HUDEP-2 (cell line): ENCODE measurements around the gene BGN.

Source experiments
- DNase-seq, 76 experiments: peaks; one replicate each; lab custom pipeline; 2025; ENCODE audit not compliant: unreplicated experiment in 76 of 76; lab: John Stamatoyannopoulos, UW

Gene BGN

DNA sequence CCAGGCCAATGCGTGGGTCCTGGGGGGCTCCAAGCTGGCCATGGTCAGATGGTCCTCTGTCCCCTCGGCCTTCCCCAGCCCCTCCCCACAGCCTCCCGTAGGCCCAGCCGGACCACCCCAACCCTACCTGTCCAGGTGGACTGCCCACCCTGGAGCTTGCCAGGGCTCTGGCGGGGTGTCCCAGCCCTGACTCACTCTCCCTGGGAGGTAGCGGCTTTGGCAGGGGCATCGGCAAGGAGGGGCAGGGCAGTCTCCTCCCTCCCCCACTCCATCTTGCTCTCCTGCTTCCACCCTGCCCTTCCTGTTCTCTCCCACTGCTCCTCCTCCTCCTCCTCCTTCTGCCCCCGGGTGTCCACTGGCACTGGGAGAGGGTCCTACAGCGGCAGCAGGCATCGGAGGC is 7.4 kb downstream of the BGN start:
- no peak for DNase-seq

DNA sequence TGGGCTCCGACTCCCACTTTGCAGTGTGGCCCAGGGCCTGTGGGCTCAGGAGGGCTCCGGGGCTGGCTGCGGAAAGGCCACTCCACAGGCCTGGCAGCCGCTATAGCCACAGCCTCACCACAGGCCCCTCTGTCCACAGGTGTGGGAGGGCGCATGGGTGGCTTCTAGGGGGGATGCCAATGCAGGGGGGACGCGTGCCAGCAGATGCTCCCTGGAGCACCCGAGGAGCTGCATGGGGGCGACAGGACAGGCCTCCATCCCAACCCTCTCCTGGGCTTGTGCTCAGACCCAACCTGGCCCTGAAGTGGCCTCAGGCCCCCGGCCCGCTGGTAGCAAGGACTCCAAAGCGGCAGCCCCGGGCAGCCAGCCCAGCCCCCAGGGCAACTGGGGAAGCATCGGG is 8.0 kb downstream of the BGN start:
- no peak for DNase-seq

DNA sequence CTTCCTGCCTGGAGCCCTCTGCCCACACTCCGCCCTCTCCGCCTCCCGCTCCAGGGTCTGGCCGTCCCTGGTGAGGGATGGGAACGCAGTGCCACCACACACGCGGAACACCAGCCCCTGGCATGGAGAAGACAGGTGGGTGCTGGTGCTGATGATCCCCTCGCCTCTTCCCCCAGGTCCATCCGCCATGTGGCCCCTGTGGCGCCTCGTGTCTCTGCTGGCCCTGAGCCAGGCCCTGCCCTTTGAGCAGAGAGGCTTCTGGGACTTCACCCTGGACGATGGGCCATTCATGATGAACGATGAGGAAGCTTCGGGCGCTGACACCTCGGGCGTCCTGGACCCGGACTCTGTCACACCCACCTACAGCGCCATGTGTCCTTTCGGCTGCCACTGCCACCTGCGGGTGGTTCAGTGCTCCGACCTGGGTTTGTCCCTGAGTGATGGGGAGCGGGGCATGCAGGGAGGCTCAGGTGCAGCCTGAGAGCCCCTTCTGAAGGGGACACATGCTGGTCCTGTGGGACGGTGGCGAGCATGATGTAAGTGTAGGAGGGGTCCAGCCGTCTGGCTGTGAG is 9.8 kb downstream of the BGN start:
- no peak for DNase-seq

DNA sequence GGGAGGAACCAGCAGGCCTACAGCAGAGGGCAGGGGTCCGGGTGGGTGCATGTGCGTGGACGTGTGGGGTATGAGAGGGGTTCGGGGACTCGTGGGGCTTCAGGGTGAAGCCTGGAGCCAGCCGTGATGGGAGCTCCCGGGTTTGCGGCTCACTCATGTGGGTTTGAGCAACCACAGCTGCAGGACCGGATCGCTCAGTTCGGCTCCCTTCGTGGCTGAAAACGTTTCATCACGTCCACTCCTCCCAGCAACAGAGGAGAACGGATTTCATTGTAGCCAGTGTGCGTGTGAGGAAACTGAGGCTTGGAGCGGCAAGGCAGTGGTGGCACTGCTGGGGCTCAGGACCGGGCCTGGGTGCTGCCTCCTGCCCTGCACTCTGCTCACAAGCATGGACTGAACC is 10.6 kb downstream of the BGN start:
- no peak for DNase-seq

DNA sequence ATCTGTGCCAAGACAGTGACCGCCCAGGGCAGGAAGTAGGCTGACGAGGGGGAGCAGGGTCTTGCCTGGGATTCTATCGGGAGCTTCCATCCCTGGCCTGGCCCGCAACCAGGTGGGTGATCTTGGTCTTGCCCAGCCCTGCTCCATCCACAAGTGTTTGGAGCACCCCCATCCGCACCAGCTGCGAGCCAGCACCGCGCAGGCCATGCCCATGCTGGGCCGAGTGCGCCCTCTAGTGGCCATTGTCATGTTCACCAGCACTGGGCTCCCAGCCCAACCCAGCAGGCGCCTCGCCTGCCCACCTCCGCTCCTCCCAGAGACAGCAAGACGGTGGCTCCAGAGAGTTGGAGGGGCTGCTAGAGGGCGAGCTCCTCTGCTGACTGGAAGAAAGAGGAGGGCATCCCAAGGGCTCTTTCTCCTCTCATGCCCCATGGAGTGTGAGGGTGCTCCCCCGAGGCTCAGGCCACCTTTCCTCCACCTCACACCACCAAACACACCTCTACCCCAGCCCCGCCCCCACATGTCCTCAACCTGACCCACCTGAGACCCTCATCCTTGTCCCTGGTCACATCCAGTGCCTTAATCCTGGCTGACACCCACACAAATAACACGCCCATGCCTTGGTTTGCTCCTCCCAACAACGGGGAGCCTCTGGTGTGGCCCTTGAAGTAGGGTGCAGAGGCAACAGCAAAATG is 12.9 kb downstream of the BGN start:
- DNase-seq = peak in 67 of 76 experiments; percentile 0 to 68 (median 40)

DNA sequence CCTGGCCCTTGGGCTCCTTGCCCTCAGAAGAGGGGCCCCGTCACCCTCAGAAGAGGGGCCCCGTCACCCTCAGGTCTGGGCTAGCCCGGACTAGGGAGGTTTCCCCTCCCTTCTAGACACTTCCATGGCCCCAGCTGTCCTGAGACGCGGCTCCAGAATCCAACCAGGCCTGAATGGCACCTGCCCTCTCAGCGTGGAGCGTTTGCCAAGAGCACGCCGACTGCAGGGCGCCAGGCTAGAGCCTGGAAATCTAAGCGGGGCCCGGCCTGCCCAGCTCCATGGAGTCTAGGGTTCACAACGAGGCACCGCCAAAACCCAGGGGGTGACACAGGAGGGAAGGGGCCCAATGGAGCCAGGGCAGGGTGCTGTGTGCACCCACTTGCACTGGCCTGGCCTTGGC is 14.8 kb downstream of the BGN start:
- no peak for DNase-seq

DNA sequence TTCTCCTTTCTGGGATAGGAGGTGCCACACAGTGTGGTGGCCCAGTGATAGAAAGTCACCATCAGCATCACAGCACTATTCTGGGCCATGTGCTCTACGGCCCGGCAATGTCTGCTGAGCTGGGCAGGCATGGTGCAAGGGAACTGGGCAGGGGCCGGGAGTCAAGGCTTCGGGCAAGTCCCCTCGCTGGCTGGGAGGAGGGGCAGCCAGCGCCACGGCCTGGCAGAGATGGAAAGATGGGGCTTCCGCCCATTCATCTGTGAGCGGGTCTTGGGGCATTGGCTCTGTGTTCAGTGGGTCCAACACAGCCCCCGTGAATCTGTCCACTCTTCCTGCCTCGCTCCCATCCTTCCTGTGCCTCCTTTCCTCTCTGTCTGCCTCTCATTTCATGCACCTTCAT is 15.6 kb downstream of the BGN start:
- DNase-seq = no peak

DNA sequence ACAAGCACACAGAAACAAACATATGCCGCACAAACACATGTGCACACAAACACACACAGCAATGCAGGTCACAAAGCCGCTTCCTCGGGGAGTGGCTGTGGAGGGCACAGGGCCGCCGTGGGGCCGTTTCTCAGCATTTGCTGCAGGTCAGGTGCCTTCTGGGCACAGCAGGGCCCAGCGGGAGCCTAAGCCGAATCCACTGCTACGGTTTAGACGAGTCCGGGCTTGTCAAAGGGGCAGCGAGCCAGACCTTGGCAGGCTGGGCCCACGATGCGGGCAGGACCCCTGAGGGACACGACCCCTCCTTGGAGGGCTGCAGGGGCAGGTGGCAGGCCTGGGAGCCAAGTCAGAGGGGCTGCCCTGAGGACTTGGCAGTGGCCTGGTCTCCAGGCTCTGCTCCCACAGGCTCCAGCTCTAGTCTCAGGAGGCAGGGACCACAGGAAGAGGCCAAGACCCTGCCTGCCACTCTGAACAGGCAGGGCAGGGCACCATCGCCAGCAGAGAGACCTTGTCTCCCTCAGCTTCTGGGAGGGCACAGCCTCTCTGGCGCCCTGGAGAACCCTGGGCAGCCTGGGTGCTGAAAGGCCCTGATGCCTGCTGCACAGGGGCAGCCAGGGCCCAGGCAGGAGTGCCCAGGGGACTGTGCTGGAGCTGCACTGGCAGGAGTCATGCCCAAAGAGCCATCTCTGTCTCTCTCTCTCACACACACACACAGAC is 17.2 kb downstream of the BGN start:
- DNase-seq = no peak

DNA sequence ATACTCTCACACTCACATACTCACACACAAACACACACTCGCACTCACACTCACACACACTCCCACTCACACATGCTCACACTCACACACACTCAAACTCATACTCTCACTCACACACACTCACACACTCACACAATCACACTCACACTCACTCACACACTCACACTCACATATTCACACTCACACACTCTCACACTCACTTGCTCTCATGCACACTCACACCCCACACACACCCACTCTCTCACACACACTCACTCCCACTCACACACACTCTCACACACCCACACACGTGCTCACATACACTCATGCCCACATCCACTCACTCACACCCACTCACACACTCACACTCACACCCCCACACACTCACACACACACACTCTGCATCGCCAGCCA is 17.7 kb downstream of the BGN start:
- DNase-seq = no peak

DNA sequence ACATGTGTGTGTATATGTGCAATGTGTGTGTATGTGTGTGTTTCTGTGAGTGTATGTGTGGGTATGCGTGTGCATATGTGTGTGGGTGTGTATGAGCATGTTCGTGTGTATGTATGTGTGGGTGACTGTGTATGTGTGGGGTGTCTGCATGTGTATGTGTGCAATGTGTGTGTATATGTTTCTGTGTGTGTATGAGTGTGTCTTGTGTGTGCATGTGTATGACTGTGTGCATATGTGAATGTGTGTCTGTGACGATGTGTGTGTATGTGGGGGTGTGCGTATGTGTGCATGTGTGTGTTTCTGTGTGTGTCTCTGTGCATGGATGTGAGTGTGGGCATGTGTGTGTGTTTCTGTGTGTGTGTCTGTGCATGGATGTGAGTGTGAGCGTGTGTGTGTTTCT is 18.5 kb downstream of the BGN start:
- DNase-seq = no peak

DNA sequence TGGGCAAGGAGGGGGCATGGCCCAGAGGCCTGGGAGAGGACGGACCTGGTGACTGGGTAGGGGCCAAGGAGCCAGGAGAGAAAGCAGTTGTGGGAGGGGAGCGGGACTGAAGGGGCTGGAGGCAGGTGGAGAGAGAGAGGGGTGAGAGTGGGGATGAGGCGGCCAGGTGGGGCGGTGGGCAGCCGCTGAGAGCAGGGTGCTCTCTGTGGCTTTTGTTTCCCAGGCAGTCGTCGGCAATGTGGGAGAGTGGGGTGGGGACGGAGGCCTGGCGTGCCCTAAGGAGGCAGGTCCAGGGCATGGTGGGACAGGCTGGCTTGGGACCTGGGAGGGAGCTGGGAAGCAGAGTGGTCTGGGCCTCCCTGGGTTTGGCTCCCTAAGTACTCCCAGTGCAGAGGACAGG is 19.5 kb downstream of the BGN start:
- no peak for DNase-seq

DNA sequence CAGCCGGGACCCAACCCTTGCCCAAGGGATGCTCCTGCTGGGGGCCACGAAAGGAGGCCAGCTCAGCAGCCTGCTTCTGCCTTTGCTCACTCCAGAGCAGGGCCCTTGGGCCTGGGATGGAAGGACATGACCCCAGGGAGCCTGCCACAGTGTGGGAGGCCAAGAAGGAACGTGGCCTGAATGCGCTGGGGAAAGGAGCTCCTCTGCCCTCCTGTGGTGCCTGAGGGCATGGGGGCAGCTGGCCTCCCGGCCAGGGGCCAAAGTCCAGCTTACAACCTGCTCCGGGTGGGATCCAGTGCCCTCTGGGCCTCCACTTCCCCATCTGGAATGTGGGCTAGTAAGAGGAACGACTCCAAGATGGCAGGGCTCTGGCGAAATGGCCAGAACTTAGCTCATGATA is 20.7 kb downstream of the BGN start:
- no peak for DNase-seq

DNA sequence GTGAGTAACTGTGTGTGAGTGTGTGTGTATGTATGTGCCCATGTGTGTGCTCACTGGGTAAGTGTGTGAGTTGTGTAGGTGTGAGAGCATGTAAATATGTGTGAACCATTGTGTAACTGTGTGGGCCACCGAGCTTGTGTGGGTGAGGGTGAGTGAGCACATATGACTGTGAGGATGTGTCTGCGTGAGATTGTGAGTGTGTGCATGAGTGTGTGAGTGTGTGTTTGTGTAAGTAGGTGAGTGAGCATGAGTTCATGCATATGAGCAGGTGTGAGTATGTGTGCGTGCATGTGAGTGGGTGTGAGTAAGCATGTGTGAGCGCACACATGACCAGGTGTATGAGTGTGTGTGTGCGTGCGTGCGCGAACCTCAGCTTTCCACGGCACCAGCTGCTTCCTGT is 21.3 kb downstream of the BGN start:
- no peak for DNase-seq

DNA sequence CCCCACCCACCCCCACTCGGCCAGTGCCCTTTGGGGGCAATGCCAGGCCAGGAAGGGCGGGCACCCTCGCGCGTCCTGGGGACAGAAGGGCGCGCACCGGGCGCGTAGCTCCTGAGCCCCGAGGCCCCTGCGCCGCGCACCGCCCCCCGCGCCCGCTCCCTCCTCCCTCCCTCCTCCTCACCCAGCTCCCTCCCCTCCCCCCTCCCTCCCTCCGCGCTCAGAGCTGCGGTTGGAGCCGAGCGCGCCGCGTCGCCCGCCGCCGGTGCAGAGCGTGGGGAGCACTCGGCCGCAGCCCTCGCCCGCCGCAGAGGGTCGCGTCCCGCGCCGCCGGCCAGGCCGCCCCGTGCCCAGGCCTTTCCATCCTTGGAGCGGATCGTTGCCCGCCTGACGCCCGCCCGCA is 22.6 kb downstream of the BGN start, which contains the start of gene ATP2B3:
TSS of gene ATP2B3 (plus strand) at position 220 of the 400 bp plus-strand sequence. CDS start 18,606 bp downstream, outside the sequence.
- DNase-seq = no peak

DNA sequence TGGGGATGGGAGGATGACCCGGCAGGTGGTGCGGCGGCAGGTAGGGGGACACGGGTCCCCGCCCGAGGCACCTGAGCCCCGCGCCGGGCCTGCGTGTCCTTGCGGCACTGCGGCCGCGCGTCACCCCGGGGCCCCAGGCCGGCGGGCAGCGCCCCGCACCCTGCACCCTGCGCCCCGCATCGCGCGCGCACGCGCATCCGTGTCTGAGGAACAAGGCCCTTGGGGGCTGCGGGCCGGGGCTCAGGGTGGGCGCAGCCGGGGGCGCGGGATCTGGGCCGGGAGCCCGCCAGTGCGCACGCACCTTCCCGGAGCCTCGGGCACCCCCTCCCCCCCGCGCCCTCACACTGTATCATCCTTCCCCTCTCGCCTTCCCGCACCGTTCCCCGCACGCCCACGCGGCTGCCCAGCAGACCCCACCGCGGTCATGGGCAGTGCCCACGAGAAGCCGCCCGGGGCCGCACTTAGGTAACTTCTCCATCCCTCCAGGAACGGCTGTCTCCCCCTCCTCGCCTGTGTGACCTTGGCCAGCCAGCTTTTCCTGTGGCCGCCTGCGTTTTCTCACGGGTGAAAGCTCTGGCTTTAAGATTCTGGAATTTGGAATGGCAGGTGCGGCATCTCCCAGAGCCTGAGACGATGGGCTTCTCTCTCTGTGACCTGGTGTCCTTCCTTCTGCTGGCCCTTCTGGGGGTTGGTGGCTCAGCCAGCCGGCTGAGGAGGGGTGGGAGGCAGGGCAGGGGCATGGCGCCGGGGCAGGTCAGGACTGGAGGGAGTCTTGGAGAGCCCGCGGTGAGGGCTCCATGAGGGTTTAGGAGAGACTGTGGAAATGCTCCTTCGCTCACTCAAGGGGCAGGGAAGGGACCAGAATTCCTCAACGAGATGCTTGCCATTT is 23.4 kb downstream of the BGN start:
- DNase-seq = no peak

DNA sequence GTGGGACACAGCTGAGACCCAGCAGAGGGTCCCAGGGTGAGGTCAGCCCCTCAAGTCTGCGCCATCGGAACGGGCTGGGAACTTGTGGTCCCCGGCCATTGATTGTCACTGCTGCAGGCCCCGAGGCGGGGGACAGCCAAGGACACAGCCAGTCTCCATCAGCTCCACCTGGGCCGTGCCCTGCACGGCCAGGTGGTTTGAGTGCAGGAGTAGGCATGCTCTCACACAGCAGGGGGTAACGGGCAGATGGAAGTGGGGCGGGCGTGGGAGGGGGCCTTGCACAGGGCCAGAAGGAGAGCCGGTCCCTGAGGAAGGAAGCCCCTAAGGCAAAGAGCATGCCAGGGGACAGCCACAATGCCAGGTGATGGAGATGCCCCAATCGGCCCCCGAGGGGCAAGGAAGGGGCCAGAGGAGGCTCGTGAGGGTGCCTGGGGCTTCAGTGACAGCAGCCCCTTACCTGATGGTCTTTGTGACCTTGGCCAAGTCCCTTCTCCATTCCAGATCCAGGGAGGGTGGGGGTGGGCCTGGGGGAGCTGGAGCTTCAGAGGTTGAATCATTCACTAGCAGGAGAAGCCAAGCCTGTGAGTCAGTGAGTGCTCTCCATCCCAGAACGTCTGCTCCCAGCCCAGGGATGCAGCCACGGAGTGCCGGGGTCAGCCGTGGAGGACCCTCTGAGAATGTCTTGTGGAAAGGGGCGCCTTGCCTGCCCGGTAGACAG is 24.9 kb downstream of the BGN start:
- DNase-seq = no peak

DNA sequence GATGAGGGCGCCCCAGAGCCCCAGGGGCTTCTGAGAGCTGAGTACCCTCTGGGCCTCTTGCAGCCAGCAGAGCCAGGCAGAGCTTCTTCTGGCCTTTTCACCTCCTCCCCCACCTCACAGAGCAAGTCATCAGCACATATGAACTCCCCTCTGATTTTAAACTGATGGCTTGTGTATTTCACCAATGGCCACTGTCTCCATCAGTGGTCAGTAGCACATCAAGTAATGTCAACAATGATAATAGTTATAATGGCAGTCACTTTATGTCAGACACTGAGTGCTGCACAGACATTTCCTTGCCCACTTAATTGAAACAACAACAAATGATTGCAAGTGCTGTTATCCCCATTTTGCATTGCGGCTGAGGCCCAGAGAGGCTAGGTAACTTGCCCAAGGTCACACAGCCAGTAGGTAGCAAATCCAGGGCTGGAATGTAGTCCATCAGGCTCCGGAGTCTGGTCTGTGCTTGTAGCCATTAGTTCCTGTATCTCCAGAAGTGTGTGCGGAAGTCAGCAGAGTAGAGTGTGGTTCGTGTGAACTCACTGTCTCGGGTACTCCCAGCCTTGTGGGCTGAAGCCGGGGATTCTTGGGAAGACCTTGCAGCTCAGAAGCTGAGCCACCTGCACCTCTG is 25.6 kb downstream of the BGN start:
- DNase-seq = no peak

DNA sequence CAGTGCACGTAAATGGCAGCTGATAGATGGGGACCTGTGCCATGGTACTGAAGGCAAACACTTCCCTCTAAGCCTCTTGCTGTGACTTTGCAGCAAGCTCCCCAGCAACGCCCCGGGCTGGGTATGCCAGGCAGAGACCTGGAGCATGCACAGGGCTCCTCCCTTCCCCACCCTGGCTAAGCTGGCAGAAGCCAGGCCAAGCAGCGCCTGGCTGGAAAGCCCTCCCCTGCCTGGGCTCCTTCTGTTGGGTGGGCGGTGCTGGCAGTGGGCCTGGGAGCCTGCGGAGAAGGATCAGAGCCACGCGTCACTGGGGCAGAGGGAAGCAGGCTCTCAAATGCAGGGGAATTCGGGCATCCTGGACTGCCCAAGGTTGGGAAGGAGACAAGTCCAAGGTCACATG is 26.3 kb downstream of the BGN start:
- no peak for DNase-seq

DNA sequence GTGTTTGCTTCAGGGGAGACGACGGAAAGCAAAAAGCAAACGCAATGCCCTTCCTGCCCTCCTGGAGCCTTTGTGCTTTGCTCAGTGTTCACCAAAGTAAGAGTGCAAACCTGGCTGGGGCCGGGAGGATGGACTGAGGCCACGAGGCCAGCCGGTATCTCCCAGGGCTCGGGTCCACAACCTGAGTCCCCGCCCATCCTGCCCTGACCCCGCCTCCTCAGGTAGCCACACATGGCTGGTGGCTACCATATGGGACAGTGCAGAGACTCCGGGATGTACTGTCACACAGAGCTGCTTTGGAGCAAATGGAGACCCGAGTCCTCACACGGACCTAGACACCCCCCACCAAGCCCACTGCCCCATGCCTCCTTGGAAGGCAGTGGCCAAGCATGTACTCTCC is 27.5 kb downstream of the BGN start:
- no peak for DNase-seq

DNA sequence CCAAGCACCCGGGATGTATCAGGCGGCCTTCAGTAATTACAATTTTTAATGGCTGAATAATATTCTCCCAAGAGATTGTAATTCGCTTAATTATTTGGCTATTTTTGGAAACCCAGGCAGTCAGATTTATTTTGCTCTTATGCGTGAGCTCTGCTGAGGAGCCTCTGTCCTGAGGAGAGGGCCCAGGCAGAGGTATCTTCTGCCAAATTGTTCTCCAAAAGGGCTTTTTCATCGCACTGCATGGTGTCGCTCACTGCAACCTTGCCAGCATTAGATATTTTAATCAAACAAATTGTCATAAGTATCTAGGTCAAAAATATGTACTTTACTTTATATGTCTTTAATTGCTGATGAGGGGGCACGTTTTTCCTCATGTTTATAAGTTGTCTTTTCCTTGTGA is 28.5 kb downstream of the BGN start:
- DNase-seq = no peak
